SK-N-SH (cell line): ENCODE data around the gene TAX1BP1. TPM values are rescaled to one million over a fixed set of nuclear protein-coding genes. Genes with fewer than 3 reads are reported as not detected.

Experiments
- CTCF ChIA-PET: fragments of 300-600, 350-600 bp; formaldehyde crosslinking; extraction: SDS; loops from one replicate; lab custom pipeline; 2021; lab: Yijun Ruan, JAX
- POLR2A ChIA-PET: fragments of 350-600 bp; sonication (Branson Sonifier 250); formaldehyde crosslinking; extraction: SDS; loops from one replicate; lab custom pipeline; 2020; ENCODE audit warnings: antibody characterized with exemption, inconsistent platforms; lab: Yijun Ruan, JAX
- DNase-seq: peaks from one replicate; pipeline ENCODE4 v3.0.0; 2012
- H2AFZ ChIP-seq: fragments of 200-600 bp; sonication (generic); 2 replicates; pipeline ENCODE4 v1.8.1; 2016; ENCODE audit warnings: antibody characterized with exemption, mild to moderate bottlenecking, low read depth
- H3F3A ChIP-seq: fragments of 200-600 bp; sonication (generic); replicated peaks from 2 replicates; pipeline ENCODE3; 2016; ENCODE audit warnings: antibody characterized with exemption, mild to moderate bottlenecking; ENCODE audit not compliant: insufficient read depth
- H3K27ac ChIP-seq, 2 experiments: fragments of 200-500 bp in 1 of 2; fragments of 200-600 bp in 1 of 2; sonication (Bioruptor generic) in 1 of 2; sonication (generic), shearing (Covaris generic) in 1 of 2; 2 replicates each; pipeline versions ENCODE4 v1.5.1 to v1.6.1; 2014 to 2016; ENCODE audit warnings: low read depth in 2 of 2, inconsistent platforms in 1 of 2, low read length in 1 of 2, mild to moderate bottlenecking in 1 of 2, mixed read lengths in 1 of 2
- H3K27me3 ChIP-seq: fragments of 200-600 bp; sonication (generic), shearing (Covaris generic); 2 replicates; pipeline ENCODE4 v1.6.1; 2016; ENCODE audit warnings: mixed run types; ENCODE audit not compliant: insufficient read depth
- H3K36me3 ChIP-seq, 2 experiments: fragments of 200-500 bp in 1 of 2; fragments of 200-600 bp in 1 of 2; sonication (Bioruptor generic) in 1 of 2; sonication (generic) in 1 of 2; replicated peaks in 1 of 2; 2 replicates each; pipeline versions ENCODE3 to v1.5.1; 2014 to 2016; ENCODE audit warnings: low read length in 1 of 2, mild to moderate bottlenecking in 1 of 2; ENCODE audit not compliant: insufficient read depth in 2 of 2, control insufficient read depth in 1 of 2
- H3K4me1 ChIP-seq, 2 experiments: fragments of 200-500 bp in 1 of 2; fragments of 200-600 bp in 1 of 2; sonication (Bioruptor generic) in 1 of 2; sonication (generic), shearing (Covaris generic) in 1 of 2; 2 replicates each; pipeline versions ENCODE4 v1.5.1 to v1.6.1; 2014 to 2016; ENCODE audit warnings: low read depth in 1 of 2, low read length in 1 of 2, mixed run types in 1 of 2; ENCODE audit not compliant: insufficient read depth in 2 of 2, control insufficient read depth in 1 of 2
- H3K4me2 ChIP-seq: fragments of 200-600 bp; sonication (generic), shearing (Covaris generic); 2 replicates; pipeline ENCODE4 v1.6.1; 2017; ENCODE audit warnings: mixed run types
- H3K4me3 ChIP-seq, 2 experiments: fragments of 200-500 bp in 1 of 2; fragments of 200-600 bp in 1 of 2; sonication (Bioruptor generic) in 1 of 2; sonication (generic), shearing (Covaris generic) in 1 of 2; 2 replicates each; pipeline versions ENCODE4 v1.5.1 to v1.8.1; 2014 to 2016; ENCODE audit warnings: low read depth in 2 of 2, inconsistent platforms in 1 of 2, low read length in 1 of 2, mild to moderate bottlenecking in 1 of 2, mixed read lengths in 1 of 2, moderate library complexity in 1 of 2
- H3K79me2 ChIP-seq: fragments of 200-600 bp; sonication (generic); 2 replicates; pipeline ENCODE4 v1.8.1; 2017; ENCODE audit warnings: mild to moderate bottlenecking; ENCODE audit not compliant: insufficient read depth
- H3K9ac ChIP-seq: fragments of 200-600 bp; sonication (generic); 2 replicates; pipeline ENCODE4 v1.6.1; 2017; ENCODE audit warnings: mixed run types
- H3K9me2 ChIP-seq: fragments of 200-600 bp; sonication (generic); 2 replicates; pipeline ENCODE4 v1.6.1; 2017; ENCODE audit warnings: mixed run types
- H3K9me3 ChIP-seq: fragments of 200-600 bp; sonication (generic); 2 replicates; pipeline ENCODE4 v1.6.1; 2017; ENCODE audit warnings: mixed run types, mild to moderate bottlenecking, moderate library complexity
- H4K20me1 ChIP-seq: fragments of 200-600 bp; sonication (generic); 2 replicates; pipeline ENCODE4 v1.6.1; 2017; ENCODE audit warnings: mild to moderate bottlenecking, mixed run types; ENCODE audit not compliant: insufficient read depth
- EP300 ChIP-seq, 2 experiments: IDR thresholded peaks; 2 replicates each; pipeline versions ENCODE4 v1.4.0 to v1.6.1; 2012; ENCODE audit warnings: borderline replicate concordance in 1 of 2, low read depth in 1 of 2, low read length in 1 of 2
- FOXJ3 ChIP-seq: sonication (generic); formaldehyde crosslinking; IDR thresholded peaks from 2 replicates; pipeline ENCODE4 v1.5.1; 2020; ENCODE audit warnings: mild to moderate bottlenecking, missing genetic modification reagents
- GABPA ChIP-seq: IDR thresholded peaks from 2 replicates; pipeline ENCODE4 v1.4.0; 2012; ENCODE audit warnings: low read depth, mild to moderate bottlenecking
- GATA2 ChIP-seq: sonication (generic); formaldehyde crosslinking; IDR thresholded peaks from 2 replicates; pipeline ENCODE4 v1.5.0; 2020; ENCODE audit warnings: mild to moderate bottlenecking, missing genetic modification reagents
- JUND ChIP-seq: IDR thresholded peaks from 2 replicates; pipeline ENCODE4 v1.4.0; 2012
- NFIC ChIP-seq: IDR thresholded peaks from 2 replicates; pipeline ENCODE4 v1.4.0; 2012; ENCODE audit warnings: borderline replicate concordance
- NRF1 ChIP-seq: IDR thresholded peaks from 2 replicates; pipeline ENCODE4 v1.6.1; 2012; ENCODE audit warnings: low read depth, mild to moderate bottlenecking, low read length
- RAD21 ChIP-seq: IDR thresholded peaks from 2 replicates; pipeline ENCODE4 v1.6.1; 2012; ENCODE audit warnings: mild to moderate bottlenecking, low read length
- RFX5 ChIP-seq: IDR thresholded peaks from 2 replicates; pipeline ENCODE4 v1.6.1; 2012; ENCODE audit warnings: mild to moderate bottlenecking, improper control_type of control experiment, low read length
- RXRA ChIP-seq: IDR thresholded peaks from 2 replicates; pipeline ENCODE4 v1.4.0; 2012; ENCODE audit warnings: low read depth, mild to moderate bottlenecking, borderline replicate concordance
- SMC3 ChIP-seq: IDR thresholded peaks from 2 replicates; pipeline ENCODE4 v1.6.1; 2012; ENCODE audit warnings: low read depth, low read length, improper control_type of control experiment
- TEAD4 ChIP-seq: IDR thresholded peaks from 2 replicates; pipeline ENCODE4 v1.4.0; 2012; ENCODE audit warnings: mild to moderate bottlenecking, borderline replicate concordance; ENCODE audit not compliant: insufficient read depth
- USF1 ChIP-seq: IDR thresholded peaks from 2 replicates; pipeline ENCODE4 v1.4.0; 2012; ENCODE audit warnings: low read depth, borderline replicate concordance
- YY1 ChIP-seq: IDR thresholded peaks from 2 replicates; pipeline ENCODE4 v1.4.0; 2012; ENCODE audit warnings: low read depth, mild to moderate bottlenecking
- ZBTB33 ChIP-seq: IDR thresholded peaks from 2 replicates; pipeline ENCODE4 v1.4.0; 2012; ENCODE audit warnings: low read depth, borderline replicate concordance
- WGBS: methylation state at CpG from one replicate; pipeline ENCODE4 v1.1.6; 2017; ENCODE audit warnings: low lambda C conversion rate; 5-methylcytosine and 5-hydroxymethylcytosine counted together
- polyA plus RNA-seq, 3 experiments: library from polyadenylated mRNA; depleted of rRNA; stranded (reverse); fragments of >200 nt; gene quantifications; 2 replicates each; pipeline ENCODE4 v1.2.3, GENCODE V29; 2012
- TF ChIP-seq, protein P1 (sequence below): IDR thresholded peaks from 2 replicates; pipeline ENCODE4 v1.4.0; 2012; ENCODE audit warnings: low read depth
- TF ChIP-seq, protein P2 (sequence below): fragments of 150-350 bp; IDR thresholded peaks from 2 replicates; pipeline ENCODE4 v1.6.1; 2017; ENCODE audit warnings: antibody characterized with exemption, low read length, low read depth, borderline replicate concordance
- TF ChIP-seq, protein P3 (sequence below): fragments of 150-350 bp; IDR thresholded peaks from 2 replicates; pipeline ENCODE4 v1.6.1; 2016; ENCODE audit warnings: mild to moderate bottlenecking, low read depth, low read length

Gene TAX1BP1
- polyA plus RNA-seq, 1 of the 3 experiments (the other 2 are of a cell fraction): 70.3 TPM

DNA sequence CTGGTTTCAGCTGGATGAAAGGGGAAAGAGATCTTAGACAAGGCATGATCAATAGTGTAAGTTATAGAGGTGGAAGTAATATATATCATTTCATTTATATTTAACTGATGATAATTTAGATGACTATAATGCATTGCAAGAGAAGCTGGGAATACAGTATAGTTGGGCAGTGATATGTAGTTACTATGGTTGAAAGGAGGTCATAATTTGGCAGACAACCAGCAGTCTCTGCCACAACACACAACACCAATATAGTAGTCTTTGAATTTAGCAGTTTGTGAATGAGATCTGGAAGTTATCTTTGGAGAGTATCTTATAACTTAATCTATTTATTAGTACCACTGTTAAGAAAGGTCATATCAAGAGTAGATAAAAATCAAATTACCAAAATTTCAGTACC lies 39.9 kb downstream of the TAX1BP1 start (continued):
- TF ChIP-seq USF1 (no peak), RXRA (no peak), FOXJ3 (CRISPR knock-in tag) (no peak), EP300 (IDR thresholded peaks at IDR 0.05; ENCODE audit: borderline replicate concordance in 1 of 2, low read depth in 1 of 2, low read length in 1 of 2) (no peak), YY1 (no peak)
- TF ChIP-seq, protein P1, sequence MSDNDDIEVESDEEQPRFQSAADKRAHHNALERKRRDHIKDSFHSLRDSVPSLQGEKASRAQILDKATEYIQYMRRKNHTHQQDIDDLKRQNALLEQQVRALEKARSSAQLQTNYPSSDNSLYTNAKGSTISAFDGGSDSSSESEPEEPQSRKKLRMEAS: no peak
- TF ChIP-seq, all 33 proteins: peak for 0

DNA sequence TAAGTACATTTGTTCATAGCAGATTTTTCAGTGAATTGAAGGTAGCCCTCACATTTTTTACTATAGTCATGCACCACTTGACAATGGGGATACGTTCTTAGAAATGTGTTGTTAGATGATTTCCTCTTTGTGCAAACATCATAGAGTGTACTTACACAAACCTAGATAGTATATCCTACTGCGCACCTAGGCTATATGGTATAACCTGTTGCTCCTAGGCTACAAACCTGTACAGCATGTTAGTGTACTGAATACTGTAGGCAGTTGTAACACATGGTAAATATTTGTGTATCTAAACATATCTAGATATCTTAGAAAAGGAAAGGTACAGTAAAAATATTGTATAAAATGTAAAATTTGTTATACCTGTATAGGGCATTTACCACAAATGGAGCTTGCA lies 41.2 kb downstream of the TAX1BP1 start:
- Histone ChIP-seq H3K9ac (no peak overlapping the region), H3K4me3 (no peak overlapping the region), H3K9me2 (no peaks in the 10 kb centered on the region), H3K79me2 (peaks cover 51% of the 10 kb centered on the region), H4K20me1 (peaks cover 38% of the 10 kb centered on the region), H3K27ac (no peak overlapping the region), H3F3A (peaks cover 28% of the 10 kb centered on the region), H3K4me2 (no peak overlapping the region), H2AFZ (no peak overlapping the region), H3K9me3 (no peaks in the 10 kb centered on the region), H3K36me3 (peaks cover 37 to 38% of the 10 kb centered on the region in 2 experiments), H3K4me1 (peaks cover 5 to 15% of the 10 kb centered on the region in 2 experiments; a peak in 2 of 4 replicates), H3K27me3 (no peaks in the 10 kb centered on the region)
- no peak for DNase-seq
- POLR2A ChIA-PET: no interaction called here
- WGBS: 97% methylated on average over 2 of the region's 2 CpGs
- CTCF ChIA-PET: interaction anchor here (1.1 to 1.5 kb wide), 2 partner anchors 10 to 31 kb away, joined by 3 to 4 read pairs; no protein-coding TSS in a partner anchor
- TF ChIP-seq NFIC (no peak), ZBTB33 (no peak), GABPA (no peak), TEAD4 (no peak), GATA2 (no peak), JUND (no peak), RAD21 (no peak), RFX5 (no peak), NRF1 (no peak), SMC3 (no peak), RXRA (no peak)
- TF ChIP-seq, protein P2, sequence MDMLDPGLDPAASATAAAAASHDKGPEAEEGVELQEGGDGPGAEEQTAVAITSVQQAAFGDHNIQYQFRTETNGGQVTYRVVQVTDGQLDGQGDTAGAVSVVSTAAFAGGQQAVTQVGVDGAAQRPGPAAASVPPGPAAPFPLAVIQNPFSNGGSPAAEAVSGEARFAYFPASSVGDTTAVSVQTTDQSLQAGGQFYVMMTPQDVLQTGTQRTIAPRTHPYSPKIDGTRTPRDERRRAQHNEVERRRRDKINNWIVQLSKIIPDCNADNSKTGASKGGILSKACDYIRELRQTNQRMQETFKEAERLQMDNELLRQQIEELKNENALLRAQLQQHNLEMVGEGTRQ: no peak
- TF ChIP-seq, protein P1: no peak
- TF ChIP-seq, protein P3, sequence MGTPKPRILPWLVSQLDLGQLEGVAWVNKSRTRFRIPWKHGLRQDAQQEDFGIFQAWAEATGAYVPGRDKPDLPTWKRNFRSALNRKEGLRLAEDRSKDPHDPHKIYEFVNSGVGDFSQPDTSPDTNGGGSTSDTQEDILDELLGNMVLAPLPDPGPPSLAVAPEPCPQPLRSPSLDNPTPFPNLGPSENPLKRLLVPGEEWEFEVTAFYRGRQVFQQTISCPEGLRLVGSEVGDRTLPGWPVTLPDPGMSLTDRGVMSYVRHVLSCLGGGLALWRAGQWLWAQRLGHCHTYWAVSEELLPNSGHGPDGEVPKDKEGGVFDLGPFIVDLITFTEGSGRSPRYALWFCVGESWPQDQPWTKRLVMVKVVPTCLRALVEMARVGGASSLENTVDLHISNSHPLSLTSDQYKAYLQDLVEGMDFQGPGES: no peak
